DMS 273 treated with DMSO at 0.1 percent for 48 hours (cell line): ENCODE data around the gene ANK2.

Experiments used
- DNase-seq: peaks from one replicate; lab custom pipeline; 2025; lab: John Stamatoyannopoulos, UW

The ANK2 gene

DNA sequence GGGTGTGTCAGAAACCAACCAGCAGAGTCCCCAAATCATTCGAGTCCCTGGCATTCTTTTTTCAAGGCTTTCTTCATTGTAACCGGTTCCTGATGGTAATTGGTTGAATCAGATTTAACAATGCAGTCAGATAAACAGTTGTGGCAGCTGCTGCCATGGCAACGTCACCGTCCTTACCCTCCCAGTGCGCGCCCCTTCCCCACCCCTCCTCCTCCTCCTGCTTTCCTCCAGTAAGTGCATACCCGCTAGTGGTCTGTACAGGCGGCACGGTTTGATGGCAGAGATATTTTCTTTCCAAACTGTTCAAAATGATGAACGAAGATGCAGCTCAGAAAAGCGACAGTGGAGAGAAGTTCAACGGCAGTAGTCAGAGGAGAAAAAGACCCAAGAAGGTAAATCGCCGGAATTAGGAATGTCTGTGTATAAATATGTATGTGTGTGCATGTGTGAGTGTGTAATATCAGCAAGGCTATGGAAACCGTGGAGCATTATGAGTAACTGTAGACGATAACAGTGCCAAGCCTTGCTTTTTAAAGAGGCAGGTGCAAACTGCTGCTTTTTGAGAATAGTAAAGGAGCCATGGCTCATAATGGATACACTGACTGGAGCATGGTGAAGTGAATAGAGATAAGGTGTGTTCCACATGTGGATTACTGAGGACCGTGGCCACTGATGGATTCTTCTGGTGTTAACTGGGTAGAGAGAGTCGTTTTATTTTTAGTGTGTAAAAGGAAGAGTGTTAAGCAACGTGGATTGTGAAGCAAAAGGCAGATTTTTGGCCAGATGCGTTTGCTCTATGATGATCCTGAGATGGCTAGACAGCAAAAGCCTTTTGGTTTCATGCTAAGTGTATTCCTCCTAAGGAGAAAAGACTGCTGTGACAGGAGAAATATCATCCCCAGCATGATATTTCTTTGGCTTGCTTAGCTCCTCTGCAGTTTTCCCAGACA, at the start of gene ANK2:
Gene ANK2, plus strand, starts transcription at position 233 of the 950 bp plus-strand sequence. Its CDS starts 76 bp downstream, at position 309.
- DNase-seq = peak; percentile 7

DNA sequence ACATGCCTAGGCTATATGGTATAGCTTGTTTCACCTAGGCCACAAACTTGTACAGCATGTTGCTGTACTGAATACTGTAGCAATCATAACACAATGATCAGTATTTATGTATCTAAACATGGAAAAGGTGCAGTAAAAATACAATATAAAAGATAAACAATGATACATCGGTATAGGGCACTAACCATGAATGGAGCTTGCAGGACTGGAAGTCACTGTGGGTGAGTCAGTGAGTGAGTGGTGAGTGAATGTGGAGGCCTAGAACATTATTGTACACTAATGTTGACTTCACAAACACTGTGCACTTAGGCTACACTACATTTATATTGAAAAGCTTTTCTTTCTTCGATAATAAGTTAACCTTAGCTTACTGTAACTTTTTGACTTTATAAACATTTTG, 45.6 kb upstream of the ANK2 start:
- no peak for DNase-seq

GRCh38 chr4:113004655-113005054, 44.8 kb upstream of the ANK2 start:
- DNase-seq = no peak

DNA sequence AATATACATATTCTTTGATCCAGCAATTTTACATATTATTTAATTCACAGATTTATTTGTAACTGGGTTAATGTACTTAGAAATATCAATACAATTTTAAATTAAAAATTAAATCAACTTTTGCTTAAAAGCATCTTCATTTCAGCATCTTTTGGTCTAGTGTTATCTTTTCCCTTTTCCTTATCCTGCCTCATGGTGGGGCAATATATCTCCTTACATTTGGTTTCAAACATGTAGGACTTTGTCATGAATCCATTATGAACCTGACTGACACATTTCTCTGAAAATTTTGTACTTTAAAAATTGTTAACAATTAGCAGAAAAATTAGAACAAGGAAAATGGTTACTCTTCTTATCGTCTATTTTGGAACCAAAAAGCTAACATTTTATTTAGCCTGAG, 42.8 kb upstream of the ANK2 start:
- DNase-seq = no peak

- DNase-seq = no peak
Measured at GRCh38 chr4:113007151-113007550, 42.3 kb upstream of the ANK2 start.

- no peak for DNase-seq
Measured at GRCh38 chr4:113008135-113008534, 41.3 kb upstream of the ANK2 start.

GRCh38 chr4:113008716-113009115, 40.7 kb upstream of the ANK2 start:
- DNase-seq = no peak

GRCh38 chr4:113009461-113009860, 40.0 kb upstream of the ANK2 start:
- no peak for DNase-seq

GRCh38 chr4:113012122-113012725, 37.2 kb upstream of the ANK2 start:
- no peak for DNase-seq

- DNase-seq = no peak
Measured at GRCh38 chr4:113012786-113013185, 36.7 kb upstream of the ANK2 start.

- DNase-seq = no peak
Measured at GRCh38 chr4:113013751-113014150, 35.7 kb upstream of the ANK2 start.

GRCh38 chr4:113016377-113016776, 33.1 kb upstream of the ANK2 start:
- DNase-seq = no peak

DNA sequence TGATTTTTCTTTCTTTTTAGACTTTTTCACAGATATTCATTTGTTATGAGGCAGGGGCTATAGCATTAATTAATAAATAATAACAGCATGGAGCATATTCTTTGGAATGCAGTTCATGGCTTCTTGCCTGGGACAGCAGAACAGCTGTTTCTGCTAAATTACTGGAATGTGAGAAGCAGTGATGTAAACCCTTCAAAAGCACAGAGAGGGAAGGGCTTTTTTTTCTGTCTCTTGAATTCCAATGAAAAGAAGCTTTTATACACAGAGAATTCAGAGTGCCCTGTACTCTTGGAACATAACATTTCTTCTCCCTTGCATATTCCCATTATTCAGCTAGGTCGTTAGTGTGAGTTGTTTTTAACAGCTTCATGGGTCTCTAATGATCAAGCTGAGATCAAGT, 28.5 kb upstream of the ANK2 start:
- DNase-seq = no peak

DNA sequence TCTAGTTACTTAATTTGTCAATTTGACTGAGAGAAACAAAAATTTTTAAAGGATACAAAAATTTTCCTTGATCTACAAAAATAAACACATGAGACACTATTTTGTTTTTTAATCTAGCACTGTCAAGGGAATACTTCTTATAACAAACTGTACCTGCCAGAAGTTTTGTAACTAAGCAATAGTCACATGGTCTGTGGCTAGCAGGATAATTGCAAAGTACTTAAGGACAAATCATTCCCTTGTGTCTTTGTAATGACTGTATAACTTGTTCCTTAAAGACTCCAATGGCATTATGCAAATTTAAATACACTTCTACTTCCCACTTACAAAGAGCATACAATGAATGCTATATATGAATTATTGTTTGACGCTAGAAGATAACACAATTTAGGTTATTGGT, 25.1 kb upstream of the ANK2 start:
- no peak for DNase-seq

DNA sequence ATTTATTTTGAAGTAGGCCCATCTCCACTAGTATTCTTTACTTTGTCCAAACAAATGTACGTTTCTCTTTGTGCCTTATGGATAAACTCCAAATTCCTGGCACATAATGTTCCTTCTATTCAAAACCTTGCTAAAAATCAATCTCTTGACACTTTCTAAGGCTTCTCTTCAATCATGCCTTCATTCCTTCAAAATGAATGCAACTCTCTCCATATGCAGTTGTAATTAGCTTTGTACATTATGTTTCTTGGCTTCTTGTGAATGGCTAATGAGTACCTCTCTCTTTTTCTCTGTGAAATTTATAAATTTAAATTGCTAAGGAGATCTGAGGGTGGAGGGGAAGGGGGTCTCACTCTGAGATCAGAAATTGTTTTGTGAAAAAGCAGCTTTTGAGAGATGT, 24.0 kb upstream of the ANK2 start:
- DNase-seq = no peak

- DNase-seq = no peak
Measured at GRCh38 chr4:113026556-113026955, 22.9 kb upstream of the ANK2 start.

- DNase-seq = no peak
Measured at GRCh38 chr4:113028074-113028473, 21.4 kb upstream of the ANK2 start.

DNA sequence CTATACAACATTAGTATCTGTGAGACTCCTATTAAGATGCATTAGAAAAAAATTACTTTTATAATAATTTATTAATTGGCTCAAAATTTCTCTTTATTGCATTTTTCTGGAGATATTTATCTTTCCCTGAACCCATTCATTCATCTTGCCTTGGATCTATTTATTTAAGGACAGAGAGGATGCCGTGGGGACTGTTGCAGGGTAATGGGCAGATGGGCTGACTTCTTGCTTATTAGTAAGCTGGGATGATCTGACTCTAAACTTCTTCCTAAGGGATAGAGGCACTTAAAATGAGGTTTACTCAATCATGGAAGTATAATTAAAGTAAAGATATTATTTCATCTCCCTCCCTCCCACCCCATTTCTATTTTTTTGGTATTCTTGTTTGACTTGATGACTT, 18.2 kb upstream of the ANK2 start:
- DNase-seq = no peak

GRCh38 chr4:113040793-113041192, 8.7 kb upstream of the ANK2 start:
- no peak for DNase-seq

DNA sequence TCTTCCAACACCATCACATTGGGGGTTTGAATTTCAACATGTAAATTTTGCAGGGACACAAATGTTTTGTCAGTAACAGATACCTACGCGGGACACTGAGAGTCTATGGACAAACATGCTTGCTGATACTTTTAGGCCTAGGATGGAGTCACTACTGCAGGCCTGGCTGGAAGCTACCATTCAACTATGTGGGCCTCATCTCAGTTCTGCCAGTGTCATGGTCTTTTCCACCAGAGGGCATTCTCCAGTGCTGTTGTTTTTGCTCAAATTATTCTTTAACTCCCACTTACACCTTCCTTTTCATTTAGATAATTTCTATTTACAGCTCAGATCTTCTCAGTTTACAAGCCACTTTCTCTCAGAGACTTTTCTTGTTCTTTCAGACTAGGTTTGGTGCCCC, 7.0 kb upstream of the ANK2 start:
- no peak for DNase-seq

- DNase-seq = no peak
Measured at GRCh38 chr4:113043591-113043990, 5.9 kb upstream of the ANK2 start.

GRCh38 chr4:113050371-113050755, 910 bp downstream of the ANK2 start:
- no peak for DNase-seq

DNA sequence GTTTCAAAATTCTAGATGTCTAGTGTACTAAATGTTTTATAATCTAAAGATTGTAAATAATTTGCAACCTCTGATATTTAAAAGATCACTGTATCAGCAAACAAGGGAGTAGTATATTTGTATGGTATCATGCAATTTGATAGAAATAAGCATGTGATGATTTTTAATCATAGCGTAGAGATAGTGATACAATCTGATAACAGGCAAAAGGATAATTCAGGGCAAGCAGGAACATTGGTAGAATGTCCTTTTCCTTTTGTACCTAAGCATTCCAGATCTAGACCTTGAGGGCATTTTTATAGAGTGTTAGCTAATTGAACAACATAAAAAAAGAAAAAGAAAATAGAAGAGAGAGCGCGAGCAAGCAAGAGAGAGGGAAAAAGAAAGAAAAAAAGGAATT, 1.4 kb downstream of the ANK2 start:
- no peak for DNase-seq

- no peak for DNase-seq
Measured at GRCh38 chr4:113051361-113051760, 1.9 kb downstream of the ANK2 start.
